Posterior cingulate gyrus (tissue), 11 donors: Measurements from ENCODE around the gene PRR12.
A peak's percentile ranks its signal among the peaks of the same experiment; 100 is the strongest.

ENCODE experiments used
- DNase-seq, 10 donors: peaks; one replicate each; pipeline versions ENCODE4 v3.0.0 to v3.0.0-alpha.2; 2020 to 2021; ENCODE audit warnings: mixed read lengths in 3 of 10
- intact Hi-C: fragments of 100-400 bp; cut with DNase I; formaldehyde crosslinking; loops from one replicate; pipeline ENCODE4 v1.15.1; 2023

The PRR12 gene

GRCh38 chr19:49590971-49591730, at the start of gene PRR12:
Gene PRR12 (plus strand): TSS chr19:49591182. CDS start chr19:49591655, 473 bp downstream.
- peak; percentile 38 to 92 (median 46) for DNase-seq
- intact Hi-C loops: loop anchor here (5.0 kb wide), 1 partner anchor 86 kb away; the partner anchor contains the start of gene PRMT1

DNA sequence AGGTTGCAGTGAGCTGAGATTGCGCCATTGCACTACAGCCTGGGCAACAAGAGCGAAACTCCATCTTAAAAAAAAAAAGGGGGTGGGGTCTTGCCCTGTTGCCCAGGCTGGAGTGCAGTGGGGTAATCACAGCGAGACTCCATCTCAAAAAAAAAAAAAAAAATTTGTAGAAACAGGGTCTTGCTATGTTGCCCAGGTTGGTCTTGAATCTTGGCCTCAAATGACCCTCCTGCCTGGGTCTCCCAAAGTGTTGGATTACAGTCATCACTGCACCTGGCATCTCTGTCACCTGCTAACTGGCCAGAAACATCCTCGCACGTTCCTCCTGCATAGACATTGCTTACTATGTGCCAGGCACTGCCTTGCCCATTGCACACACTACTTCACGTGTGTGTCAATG, 49.1 kb upstream of the PRR12 start:
- intact Hi-C loops: no loop called here
- DNase-seq: no peak

DNA sequence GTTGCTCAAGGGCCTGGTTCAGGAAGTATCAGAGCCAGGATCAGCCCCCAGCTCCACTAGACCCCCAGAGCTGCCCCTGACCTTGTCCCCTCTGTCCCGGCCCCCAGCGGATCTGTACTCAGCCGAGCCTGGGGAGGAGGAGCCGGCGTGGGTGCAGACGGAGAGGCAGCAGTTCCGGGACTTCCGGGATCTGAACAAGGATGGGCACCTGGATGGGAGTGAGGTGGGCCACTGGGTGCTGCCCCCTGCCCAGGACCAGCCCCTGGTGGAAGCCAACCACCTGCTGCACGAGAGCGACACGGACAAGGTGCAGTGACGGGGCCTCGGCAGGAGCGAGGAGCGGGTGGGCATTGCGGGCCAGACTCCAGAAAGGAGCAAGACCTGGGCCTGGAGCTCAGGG, 48.5 kb upstream of the PRR12 start:
- no peak for DNase-seq
- intact Hi-C loops: no loop called here

DNA sequence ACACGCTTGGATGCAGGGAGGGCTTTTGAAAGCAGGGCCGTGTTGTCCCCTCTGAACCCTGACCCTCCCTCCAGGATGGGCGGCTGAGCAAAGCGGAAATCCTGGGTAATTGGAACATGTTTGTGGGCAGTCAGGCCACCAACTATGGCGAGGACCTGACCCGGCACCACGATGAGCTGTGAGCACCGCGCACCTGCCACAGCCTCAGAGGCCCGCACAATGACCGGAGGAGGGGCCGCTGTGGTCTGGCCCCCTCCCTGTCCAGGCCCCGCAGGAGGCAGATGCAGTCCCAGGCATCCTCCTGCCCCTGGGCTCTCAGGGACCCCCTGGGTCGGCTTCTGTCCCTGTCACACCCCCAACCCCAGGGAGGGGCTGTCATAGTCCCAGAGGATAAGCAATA, 48.0 kb upstream of the PRR12 start:
- intact Hi-C loops: no loop called here

GRCh38 chr19:49544154-49544553, 46.8 kb upstream of the PRR12 start:
- intact Hi-C loops: no loop called here
- DNase-seq: no peak

More for the DNA sequence above, 48.0 kb upstream of the PRR12 start:
- DNase-seq: no peak

DNA sequence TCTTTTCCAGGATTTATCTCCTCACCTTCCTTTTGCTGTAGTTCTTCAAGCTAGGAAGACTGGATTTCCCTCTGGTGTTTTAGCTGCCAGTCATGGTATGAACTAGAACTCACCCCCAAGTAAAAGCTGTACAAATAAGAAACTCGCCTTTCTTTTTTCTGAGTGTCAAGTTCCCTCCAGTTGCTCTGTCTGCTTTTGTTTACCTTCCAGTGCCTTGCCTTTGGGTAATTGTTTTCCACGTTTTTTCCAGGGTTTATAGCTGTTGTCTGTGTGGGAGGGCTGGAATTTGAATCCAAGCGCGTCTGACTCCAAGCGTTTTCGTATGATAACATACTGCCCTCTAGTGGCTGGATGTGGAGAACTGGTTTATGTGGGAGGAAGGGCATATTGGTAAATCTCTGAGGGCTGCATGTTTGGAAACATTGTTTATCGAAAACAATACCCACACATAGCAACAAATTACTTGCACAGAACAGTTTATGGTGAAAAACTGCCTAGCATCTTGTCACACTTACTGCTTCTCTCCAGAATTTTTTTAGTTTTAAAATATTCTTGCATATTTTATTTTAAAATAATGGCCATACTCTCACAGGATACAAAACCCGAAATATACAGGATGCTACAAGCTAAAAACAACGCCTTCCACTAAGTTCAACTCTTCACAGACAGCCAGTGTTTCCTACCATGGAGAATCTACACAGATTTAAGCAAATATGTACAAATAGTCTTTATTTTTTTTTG, 44.0 kb upstream of the PRR12 start:
- DNase-seq: peak in 4 of 10 donors; percentile 46 to 70 (median 64)
- intact Hi-C loops: loop anchor here (1.0 to 2.0 kb wide), 3 partner anchors 44 to 155 kb away; partner anchors contain the start of gene FLT3LG

GRCh38 chr19:49549045-49549444, 41.9 kb upstream of the PRR12 start:
- DNase-seq: no peak
- intact Hi-C loops: no loop called here

- intact Hi-C loops: no loop called here
- no peak for DNase-seq
Observed at GRCh38 chr19:49551531-49551930, 39.5 kb upstream of the PRR12 start.

DNA sequence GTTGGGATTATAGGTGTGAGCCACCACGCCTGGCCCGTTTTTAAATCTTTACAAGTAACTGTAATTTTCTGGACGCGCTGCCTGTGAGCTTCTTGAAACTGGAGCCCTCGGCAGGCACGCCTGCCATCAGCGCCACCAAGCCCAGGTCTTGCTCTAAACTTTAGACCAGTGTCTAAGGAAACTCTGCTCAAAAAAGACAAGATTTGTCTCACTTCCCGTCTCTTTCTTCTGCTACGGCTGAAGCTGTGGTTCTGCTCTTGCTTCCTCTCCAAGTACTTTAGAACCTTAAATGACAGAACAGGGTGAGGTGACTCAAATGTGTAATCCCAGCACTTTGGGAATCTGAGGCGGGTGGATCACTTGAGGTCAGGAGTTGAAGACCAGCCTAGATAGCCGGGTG, 38.2 kb upstream of the PRR12 start:
- intact Hi-C loops: no loop called here
- DNase-seq: no peak

GRCh38 chr19:49553451-49554271, 37.3 kb upstream of the PRR12 start:
- DNase-seq: no peak
- intact Hi-C loops: no loop called here

- intact Hi-C loops: no loop called here
Observed at GRCh38 chr19:49554701-49555181, 36.2 kb upstream of the PRR12 start.

GRCh38 chr19:49555600-49556411, 35.2 kb upstream of the PRR12 start:
- intact Hi-C loops: no loop called here
- peak in 1 of 10 donors; percentile 67 for DNase-seq

More at GRCh38 chr19:49554701-49555181, 36.2 kb upstream of the PRR12 start:
- DNase-seq: peak in 1 of 10 donors; percentile 63

GRCh38 chr19:49556412-49557398, 34.3 kb upstream of the PRR12 start:
- peak in 1 of 10 donors; percentile 55 for DNase-seq
- intact Hi-C loops: no loop called here

- intact Hi-C loops: no loop called here
- peak in 1 of 10 donors; percentile 55 for DNase-seq
Observed at GRCh38 chr19:49557641-49558325, 33.2 kb upstream of the PRR12 start.

DNA sequence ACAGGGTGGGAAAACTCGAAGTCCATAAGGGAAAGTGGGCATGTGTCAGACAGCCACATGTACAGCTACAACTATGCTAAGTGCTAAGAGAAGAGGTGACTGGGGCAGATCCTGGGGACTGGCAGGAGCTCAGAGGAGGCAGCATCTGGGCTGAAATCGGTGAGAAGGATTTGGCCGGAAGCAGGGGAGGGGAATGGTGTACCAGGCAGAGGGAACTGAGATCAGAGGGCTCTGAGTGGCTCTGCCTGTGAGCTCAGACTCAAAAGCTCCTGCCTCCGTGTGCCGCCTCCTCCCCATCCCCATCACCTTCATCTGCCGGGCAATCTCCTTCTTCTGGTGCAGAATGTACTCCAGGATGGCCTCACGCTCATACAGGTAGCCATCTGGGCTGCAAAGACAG, 32.4 kb upstream of the PRR12 start:
- peak in 1 of 10 donors; percentile 49 for DNase-seq
- intact Hi-C loops: no loop called here

- DNase-seq: no peak
- intact Hi-C loops: no loop called here
Observed at GRCh38 chr19:49559443-49559842, 31.5 kb upstream of the PRR12 start.

GRCh38 chr19:49559928-49560327, 31.1 kb upstream of the PRR12 start:
- DNase-seq: peak in 1 of 10 donors; percentile 50
- intact Hi-C loops: no loop called here

DNA sequence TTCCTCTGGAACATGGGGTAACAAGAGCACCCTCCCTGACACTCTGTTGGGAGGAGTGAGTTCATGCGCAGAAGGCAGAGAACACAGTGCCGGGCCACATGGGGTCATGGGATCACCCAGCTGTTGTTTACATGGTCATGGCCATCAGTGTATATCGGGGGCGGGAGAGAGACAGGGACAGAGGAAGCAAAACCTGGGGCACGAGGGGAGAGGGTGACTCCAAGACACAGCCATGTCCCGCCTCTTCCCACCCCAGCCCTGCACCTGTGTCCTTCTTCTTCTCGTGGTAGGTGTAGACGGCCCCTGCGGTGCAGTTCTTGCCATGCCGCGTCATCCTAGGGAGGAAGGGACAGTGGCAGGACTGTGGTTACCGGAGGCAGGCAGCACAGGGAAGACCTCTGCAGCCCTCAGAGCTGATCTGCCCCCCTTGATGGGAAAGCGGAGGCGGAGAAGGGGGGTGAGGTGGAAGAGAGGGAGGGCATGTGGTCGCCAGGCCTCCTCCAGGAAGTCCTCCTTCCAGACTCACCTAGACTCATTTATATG, 30.6 kb upstream of the PRR12 start:
- DNase-seq: peak in 5 of 10 donors; percentile 34 to 91 (median 65)

More for the DNA sequence above, 30.6 kb upstream of the PRR12 start:
- intact Hi-C loops: no loop called here
